ENCODE data around the gene TMEM229A. TPM values are rescaled to one million over a fixed set of nuclear protein-coding genes. Genes with fewer than 3 reads are reported as not detected.

The TMEM229A gene
- total and polyA plus RNA-seq, 2 donors (not counting 3 experiments of a cell fraction or from before 2014, with no cell fraction given), result not detected

- Histone ChIP-seq H3K4me3 (replicated peaks in 1 of 3; ENCODE audit: insufficient read depth in 1 of 3, low read depth in 1 of 3, low read length in 3 of 3) (no peak overlapping the region), H3K79me2 (ENCODE audit: control insufficient read depth, insufficient read depth, low read length) (no peaks in the 10 kb centered on the region), H3K4me2 (ENCODE audit: insufficient read depth, low read length) (no peak overlapping the region), H3K36me3 (ENCODE audit: control insufficient read depth in 2 of 2, extremely low read depth in 1 of 2, insufficient read depth in 2 of 2, low read length in 2 of 2) (no peaks in the 10 kb centered on the region), H3K27ac (ENCODE audit: insufficient read depth, low read depth, low read length) (no peak overlapping the region), H3K9ac (replicated peaks; ENCODE audit: extremely low read depth, insufficient read depth, low read length) (no peak overlapping the region), H2AFZ (ENCODE audit: low read depth, low read length) (no peak overlapping the region), H3K4me1 (ENCODE audit: control insufficient read depth, extremely low read depth, insufficient read depth, low read length) (no peaks in the 10 kb centered on the region), H3K27me3 (ENCODE audit: control insufficient read depth in 2 of 2, insufficient read depth in 2 of 2, low read length in 2 of 2) (no peaks in the 10 kb centered on the region), H4K20me1 (replicated peaks; ENCODE audit: control insufficient read depth, extremely low read depth, insufficient read depth, low read length) (no peaks in the 10 kb centered on the region), H3K9me1 (replicated peaks; ENCODE audit: control insufficient read depth, extremely low read depth, insufficient read depth, low read length) (no peaks in the 10 kb centered on the region), H3K9me3 (replicated peaks; ENCODE audit: control insufficient read depth, insufficient read depth, low read length) (no peaks in the 10 kb centered on the region)
- dilution Hi-C loops (cut with MboI; ENCODE audit: extremely low pct_ligation_motif_present, low sequenced_read_pairs) (no loop called here), intact Hi-C loops (cut with micrococcal nuclease) (no loop called here)
- no TSS peak for BruUV-seq (replicated peaks)
- TF ChIP-seq CTCF (IDR thresholded peaks at IDR 0.05; ENCODE audit: extremely low read depth in 1 of 2, insufficient read depth in 1 of 2, low read depth in 1 of 2, low read length in 2 of 2) (no peak), FOS (IDR thresholded peaks at IDR 0.05; ENCODE audit: borderline replicate concordance, insufficient read depth, low read length) (no peak), MYC (IDR thresholded peaks at IDR 0.05; ENCODE audit: low read depth, low read length) (no peak), EZH2 (IDR thresholded peaks at IDR 0.05; ENCODE audit: borderline replicate concordance, low read depth, low read length, severe bottlenecking) (no peak), JUN (IDR thresholded peaks at IDR 0.05; ENCODE audit: borderline replicate concordance, insufficient read depth, insufficient read length, low read depth) (no peak), MAX (IDR thresholded peaks at IDR 0.05; ENCODE audit: insufficient read depth, insufficient read length) (no peak), POLR2A (IDR thresholded peaks at IDR 0.05; ENCODE audit: low read depth, low read length) (no peak), POLR2AphosphoS5 (IDR thresholded peaks at IDR 0.05; ENCODE audit: insufficient read depth, low read depth, low read length) (no peak), GATA2 (IDR thresholded peaks at IDR 0.05; ENCODE audit: insufficient read depth, insufficient read length, low read depth, low read length) (no peak)
- POLR2A ChIA-PET, result no interaction called here
- CTCF ChIA-PET, result no interaction called here
- FAIRE-seq (no peak), DNase-seq (ENCODE audit: low read depth, low spot score) (no peak)
Measured at GRCh38 chr7:123996327-123996625, 36.6 kb downstream of the TMEM229A start.
